Stimulated activated CD8-positive, alpha-beta memory T cell treated with anti-CD3 and anti-CD28 coated beads, Interleukin-15, amount 100 ng/mL, for 24 hours (primary cell): ENCODE measurements around the gene ANKZF1.

ENCODE experiments used
- DNase-seq: peaks from one replicate; pipeline ENCODE4 v3.0.0-alpha.2; 2020; ENCODE audit warnings: low read depth

The ANKZF1 gene

GRCh38 chr2:219207884-219208740 lies 21.5 kb upstream of the ANKZF1 start:
- no peak for DNase-seq

GRCh38 chr2:219209236-219210195 lies 20.1 kb upstream of the ANKZF1 start:
- DNase-seq, result no peak

- DNase-seq, result no peak
Observed at GRCh38 chr2:219210196-219210885, 19.3 kb upstream of the ANKZF1 start.

GRCh38 chr2:219210886-219211362 lies 18.7 kb upstream of the ANKZF1 start:
- no peak for DNase-seq

- no peak for DNase-seq
Observed at GRCh38 chr2:219213026-219213415, 16.6 kb upstream of the ANKZF1 start.

GRCh38 chr2:219213486-219214071 lies 16.0 kb upstream of the ANKZF1 start:
- no peak for DNase-seq

GRCh38 chr2:219214141-219214540 lies 15.5 kb upstream of the ANKZF1 start:
- DNase-seq, result no peak

GRCh38 chr2:219214786-219215185 lies 14.8 kb upstream of the ANKZF1 start:
- no peak for DNase-seq

GRCh38 chr2:219215871-219216534 lies 13.6 kb upstream of the ANKZF1 start:
- no peak for DNase-seq

GRCh38 chr2:219216535-219216915 lies 13.1 kb upstream of the ANKZF1 start:
- DNase-seq, result no peak

GRCh38 chr2:219218217-219218731 lies 11.3 kb upstream of the ANKZF1 start:
- DNase-seq, result no peak

GRCh38 chr2:219218732-219219701 lies 10.6 kb upstream of the ANKZF1 start, which contains the start of gene ABCB6:
Gene ABCB6, minus strand, starts transcription at chr2:219218958. Its CDS starts 285 bp downstream, at chr2:219218673.
- peak; percentile 65 for DNase-seq

GRCh38 chr2:219219784-219220532 lies 9.6 kb upstream of the ANKZF1 start:
- DNase-seq, result no peak

- DNase-seq, result no peak
Observed at GRCh38 chr2:219220652-219221402, 8.8 kb upstream of the ANKZF1 start.

GRCh38 chr2:219221957-219222518 lies 7.6 kb upstream of the ANKZF1 start:
- DNase-seq, result no peak

- DNase-seq, result no peak
Observed at GRCh38 chr2:219223831-219224610, 5.6 kb upstream of the ANKZF1 start.

GRCh38 chr2:219225350-219225749 lies 4.3 kb upstream of the ANKZF1 start:
- no peak for DNase-seq
